ENCODE results near the gene MEGF8. TPM values are rescaled to one million over a fixed set of nuclear protein-coding genes. Genes with fewer than 3 reads are reported as not detected.

The MEGF8 gene, protein sequence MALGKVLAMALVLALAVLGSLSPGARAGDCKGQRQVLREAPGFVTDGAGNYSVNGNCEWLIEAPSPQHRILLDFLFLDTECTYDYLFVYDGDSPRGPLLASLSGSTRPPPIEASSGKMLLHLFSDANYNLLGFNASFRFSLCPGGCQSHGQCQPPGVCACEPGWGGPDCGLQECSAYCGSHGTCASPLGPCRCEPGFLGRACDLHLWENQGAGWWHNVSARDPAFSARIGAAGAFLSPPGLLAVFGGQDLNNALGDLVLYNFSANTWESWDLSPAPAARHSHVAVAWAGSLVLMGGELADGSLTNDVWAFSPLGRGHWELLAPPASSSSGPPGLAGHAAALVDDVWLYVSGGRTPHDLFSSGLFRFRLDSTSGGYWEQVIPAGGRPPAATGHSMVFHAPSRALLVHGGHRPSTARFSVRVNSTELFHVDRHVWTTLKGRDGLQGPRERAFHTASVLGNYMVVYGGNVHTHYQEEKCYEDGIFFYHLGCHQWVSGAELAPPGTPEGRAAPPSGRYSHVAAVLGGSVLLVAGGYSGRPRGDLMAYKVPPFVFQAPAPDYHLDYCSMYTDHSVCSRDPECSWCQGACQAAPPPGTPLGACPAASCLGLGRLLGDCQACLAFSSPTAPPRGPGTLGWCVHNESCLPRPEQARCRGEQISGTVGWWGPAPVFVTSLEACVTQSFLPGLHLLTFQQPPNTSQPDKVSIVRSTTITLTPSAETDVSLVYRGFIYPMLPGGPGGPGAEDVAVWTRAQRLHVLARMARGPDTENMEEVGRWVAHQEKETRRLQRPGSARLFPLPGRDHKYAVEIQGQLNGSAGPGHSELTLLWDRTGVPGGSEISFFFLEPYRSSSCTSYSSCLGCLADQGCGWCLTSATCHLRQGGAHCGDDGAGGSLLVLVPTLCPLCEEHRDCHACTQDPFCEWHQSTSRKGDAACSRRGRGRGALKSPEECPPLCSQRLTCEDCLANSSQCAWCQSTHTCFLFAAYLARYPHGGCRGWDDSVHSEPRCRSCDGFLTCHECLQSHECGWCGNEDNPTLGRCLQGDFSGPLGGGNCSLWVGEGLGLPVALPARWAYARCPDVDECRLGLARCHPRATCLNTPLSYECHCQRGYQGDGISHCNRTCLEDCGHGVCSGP (N-terminal part only)
- polyA plus RNA-seq, result 1.2 and 2.8 TPM in 2 replicates

DNA sequence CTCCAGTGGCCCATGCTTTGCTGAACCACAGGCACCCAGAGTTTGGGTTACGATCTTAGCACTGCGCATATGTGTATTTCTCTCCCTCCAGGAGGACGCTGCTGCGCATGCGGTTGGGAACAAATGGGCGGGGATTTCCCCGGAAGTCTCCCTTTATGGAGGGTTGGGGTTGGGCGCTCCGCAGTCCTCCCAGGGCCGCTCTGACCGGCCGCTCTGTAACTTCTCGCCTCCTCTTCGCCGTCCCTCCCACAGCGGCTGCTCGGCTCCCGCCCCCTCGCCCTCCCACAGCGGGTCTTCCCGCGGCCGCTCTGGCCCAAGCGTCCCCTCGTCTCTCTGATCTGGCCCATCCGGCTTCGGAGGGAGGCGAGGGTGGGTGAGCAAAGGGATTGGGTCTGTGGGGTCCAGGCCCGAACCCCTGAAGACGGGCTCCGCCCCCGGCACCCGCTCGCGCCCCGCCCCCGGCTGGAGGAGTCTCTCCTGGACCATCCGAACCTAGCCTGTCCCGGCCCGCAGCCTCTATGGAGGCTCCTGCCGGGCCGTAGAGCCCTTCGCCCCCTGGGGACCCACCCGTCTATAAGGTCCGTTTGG is at the start of gene MEGF8:
Gene MEGF8 (plus strand): TSS at position 328 of the 588 bp plus-strand sequence. CDS start 609 bp downstream, outside the sequence.

DNA sequence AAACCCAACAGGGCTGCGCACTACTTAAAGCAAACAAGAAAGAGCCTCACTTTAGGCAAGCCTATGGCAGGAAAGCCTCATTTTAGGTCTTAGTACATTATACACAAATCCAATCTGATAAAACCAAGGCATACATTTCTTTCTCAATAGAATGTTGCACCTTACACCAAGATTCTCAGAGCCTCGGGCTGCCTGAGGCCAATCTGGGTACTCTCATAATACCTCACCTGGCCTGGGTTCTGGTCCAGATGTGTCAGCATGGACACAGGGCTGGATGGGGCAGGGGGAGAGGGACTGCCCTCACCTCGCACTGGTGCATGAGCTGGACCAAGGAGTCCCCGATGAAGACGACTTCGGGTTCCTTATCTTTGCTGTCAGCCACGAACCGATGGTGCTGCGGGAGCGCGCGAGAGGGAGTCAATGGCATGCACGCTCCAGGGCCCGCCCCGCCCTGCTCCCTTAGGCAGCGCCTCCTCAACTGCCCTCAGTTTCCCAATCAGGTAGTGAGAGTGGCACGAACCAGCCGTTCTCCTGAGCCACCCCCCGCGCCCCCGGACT is 23.7 kb upstream of the MEGF8 start, which contains the start of gene PRR19:
Gene PRR19 (plus strand): TSS at position 487 of the 558 bp plus-strand sequence. CDS start 7,453 bp downstream, outside the sequence.

DNA sequence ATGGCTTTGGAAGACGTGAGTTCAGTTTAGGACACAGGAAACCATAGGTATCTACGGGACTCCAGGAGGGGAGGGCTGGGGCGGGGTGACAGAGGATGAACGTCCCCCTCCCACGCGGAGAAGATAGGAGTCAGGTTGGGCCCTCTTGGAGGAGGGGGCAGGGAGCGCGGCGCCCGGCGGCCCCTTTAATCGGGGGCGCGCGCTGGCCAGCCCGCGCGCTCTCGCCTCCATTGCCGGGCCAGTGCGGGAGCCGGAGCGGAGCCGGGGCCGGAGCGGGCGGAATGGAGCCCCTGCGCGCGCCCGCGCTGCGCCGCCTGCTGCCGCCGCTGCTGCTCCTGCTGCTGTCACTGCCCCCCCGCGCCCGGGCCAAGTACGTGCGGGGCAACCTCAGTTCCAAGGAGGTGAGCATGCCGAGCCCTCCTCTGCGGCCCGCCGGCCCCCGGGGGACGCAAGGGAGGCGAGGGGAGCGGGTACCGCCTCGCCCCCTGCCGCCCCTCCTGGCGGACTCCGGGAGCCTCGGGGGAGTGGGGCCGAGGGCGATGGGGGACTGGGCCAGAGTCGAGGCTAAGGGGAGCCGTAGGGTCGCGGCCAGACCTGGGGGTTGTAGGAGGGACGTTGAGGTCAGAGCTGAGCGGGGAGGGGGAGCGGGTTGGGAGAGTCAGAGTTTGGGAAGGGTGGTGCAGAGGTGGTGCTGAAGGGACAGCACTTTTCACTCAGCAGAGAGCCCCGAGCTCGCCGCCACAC is 12.2 kb upstream of the MEGF8 start, which contains the start of gene TMEM145:
Gene TMEM145 (plus strand): TSS at position 214 of the 744 bp plus-strand sequence. CDS start 68 bp downstream, at position 282.

DNA sequence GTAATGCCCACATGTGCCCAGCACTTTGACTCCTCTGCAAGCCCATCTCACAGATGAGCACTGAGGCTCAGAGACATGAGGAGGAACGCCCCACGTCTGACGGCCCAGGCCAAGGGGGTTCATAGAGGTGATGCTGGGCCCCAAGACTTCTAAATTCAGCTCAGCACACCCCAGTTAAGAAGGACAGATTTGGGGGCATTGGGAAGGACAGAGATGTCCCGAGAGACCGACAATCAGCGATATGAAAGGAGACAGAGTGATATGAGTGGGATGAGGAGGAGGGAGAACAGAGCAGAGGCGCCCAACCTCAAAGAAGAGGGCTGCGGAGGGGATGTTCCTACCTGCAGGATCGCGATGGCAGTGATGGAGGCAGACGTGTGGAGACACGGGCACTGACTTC is 64.5 kb downstream of the MEGF8 start, which contains the start of gene CNFN:
Gene CNFN (minus strand): TSS at position 399 of the 400 bp plus-strand sequence. CDS start 1,260 bp downstream, outside the sequence.

DNA sequence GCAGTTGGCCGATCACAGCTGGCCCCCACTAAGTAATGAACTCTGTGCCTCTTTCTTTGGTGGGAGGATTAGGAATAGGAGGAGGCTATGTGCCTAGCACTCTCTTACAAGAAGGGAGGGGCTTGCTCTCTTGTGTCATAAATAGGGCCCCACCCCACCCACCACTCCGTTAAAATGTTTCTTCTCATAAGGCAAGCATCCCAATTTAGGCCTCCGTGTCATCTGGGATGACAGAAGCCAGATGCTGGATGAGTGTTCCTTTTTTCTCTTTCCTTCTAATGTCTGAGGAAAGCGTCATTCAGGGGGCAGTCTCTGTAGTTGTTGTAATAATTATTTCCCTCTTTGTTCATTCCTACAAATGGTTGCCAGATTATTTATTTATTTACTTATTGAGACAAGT is 101.9 kb downstream of the MEGF8 start, which contains the start of gene LIPE:
Gene LIPE (minus strand): TSS at position 76 of the 400 bp plus-strand sequence. CDS start 239 bp downstream, outside the sequence.

Other genes starting within 250 kb of the MEGF8 start
- 1.5 and 1.8 TPM in 2 replicates for gene ZNF574, start 249.5 kb upstream of the MEGF8 start, polyA plus RNA-seq
- 0.56 TPM in 1 of 2 replicates, not detected in the other for gene POU2F2, start 193.2 kb upstream of the MEGF8 start, polyA plus RNA-seq
- 7.2 and 13.2 TPM in 2 replicates for gene DEDD2, start 108.0 kb upstream of the MEGF8 start, polyA plus RNA-seq
- gene ZNF526, start 105.3 kb upstream of the MEGF8 start, polyA plus RNA-seq, result 0.23 and 0.84 TPM in 2 replicates
- 5.4 and 7.3 TPM in 2 replicates for gene GSK3A, start 83.0 kb upstream of the MEGF8 start, polyA plus RNA-seq
- gene ERF, start 70.5 kb upstream of the MEGF8 start, polyA plus RNA-seq, result not detected in 2 replicates
- 0.52 and 0.62 TPM in 2 replicates for gene CIC, start 56.4 kb upstream of the MEGF8 start, polyA plus RNA-seq
- not detected in 2 replicates for gene PRR19, start 23.5 kb upstream of the MEGF8 start, polyA plus RNA-seq
- gene PAFAH1B3, start 23.0 kb upstream of the MEGF8 start, polyA plus RNA-seq, result 18.3 and 25.0 TPM in 2 replicates
- gene TMEM145, start 12.3 kb upstream of the MEGF8 start, polyA plus RNA-seq, result 7.7 and 7.8 TPM in 2 replicates
- 10.5 and 29.7 TPM in 2 replicates for gene CNFN, start 64.7 kb downstream of the MEGF8 start, polyA plus RNA-seq
- not detected in 2 replicates for gene LIPE, start 101.8 kb downstream of the MEGF8 start, polyA plus RNA-seq
- not detected in 2 replicates for gene CXCL17, start 117.3 kb downstream of the MEGF8 start, polyA plus RNA-seq
- gene CEACAM1, start 202.8 kb downstream of the MEGF8 start, polyA plus RNA-seq, result 0.32 TPM in 1 of 2 replicates, not detected in the other